NCI-H748 (cell line): Measurements from ENCODE around the gene PPP2R2B.
A peak's percentile ranks its signal among the peaks of the same experiment; 100 is the strongest.

Experiments
- DNase-seq: peaks from one replicate; lab custom pipeline; 2025; ENCODE audit not compliant: unreplicated experiment; lab: John Stamatoyannopoulos, UW

PPP2R2B gene

DNA sequence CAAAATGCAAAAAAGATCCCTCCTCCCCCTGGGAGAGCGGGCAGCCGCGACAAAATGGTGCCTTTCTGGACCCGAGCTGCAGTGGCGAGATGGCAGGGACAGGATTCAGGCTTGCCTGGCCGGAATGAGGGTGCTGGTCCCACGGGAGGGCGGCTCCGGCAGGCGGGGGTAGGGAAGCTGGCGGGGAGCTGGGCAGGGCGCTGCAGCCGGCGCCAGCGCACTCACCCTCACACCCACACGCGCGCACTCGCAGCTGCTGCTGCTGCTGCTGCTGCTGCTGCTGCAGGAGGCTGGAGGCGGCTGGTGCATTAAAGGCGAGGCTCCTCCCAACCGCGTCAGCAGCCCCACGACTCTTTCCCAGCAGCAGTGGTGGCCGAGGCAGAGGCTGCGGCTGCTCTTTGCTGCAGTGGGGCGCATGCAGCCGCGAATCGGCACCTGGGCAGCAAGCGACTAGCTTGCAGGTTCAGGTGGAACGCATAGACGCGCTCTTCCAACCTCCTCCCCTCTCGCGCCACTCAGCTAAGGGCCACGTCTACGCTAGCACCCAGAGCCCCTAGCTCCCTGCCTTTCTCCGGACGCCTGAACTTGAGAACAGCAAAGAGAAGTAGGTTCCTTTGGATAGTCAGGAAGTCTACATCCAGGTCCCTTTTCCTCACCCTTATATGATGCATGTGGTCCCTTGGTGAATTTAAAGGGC lies at the start of gene PPP2R2B:
Gene PPP2R2B, minus strand, starts transcription at position 282 of the 697 bp plus-strand sequence.
- peak; percentile 87 for DNase-seq

DNA sequence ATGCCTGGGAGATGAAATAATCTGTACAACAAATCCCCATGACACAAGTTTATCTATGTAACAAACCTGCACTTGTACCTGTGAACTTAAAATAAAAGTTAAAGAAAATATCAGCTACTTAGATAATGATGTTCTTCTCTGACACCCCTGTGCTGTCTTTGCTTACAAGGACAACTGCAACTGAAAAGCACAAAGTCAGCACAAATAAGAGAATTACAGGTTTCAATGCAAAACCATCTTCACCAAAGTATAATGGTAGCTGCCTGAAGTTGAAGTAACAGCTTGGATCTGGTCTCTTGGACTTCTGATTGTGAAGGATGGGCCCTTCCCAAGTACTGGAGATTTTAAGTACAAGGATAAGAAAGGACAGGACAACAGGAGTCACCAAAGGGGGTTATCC lies 45.6 kb upstream of the PPP2R2B start:
- DNase-seq = no peak

DNA sequence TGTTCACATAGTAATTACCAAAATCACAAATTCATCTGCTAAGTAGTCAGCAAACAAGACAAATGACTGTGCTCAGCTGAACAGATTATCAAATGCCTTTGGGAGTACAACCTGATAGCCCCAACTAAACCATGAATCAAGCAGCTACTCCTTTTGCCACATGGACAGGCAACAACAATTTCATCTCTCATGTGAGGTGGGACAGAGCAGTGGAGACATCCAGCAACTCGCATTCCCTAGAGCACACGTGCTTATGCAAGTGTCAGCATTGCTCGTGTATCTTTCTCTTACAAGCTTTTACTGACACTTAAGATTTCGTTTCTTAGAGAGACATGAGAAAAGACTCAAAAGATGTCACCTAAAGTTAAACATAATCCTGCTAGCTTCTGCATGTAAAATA lies 42.7 kb upstream of the PPP2R2B start:
- DNase-seq = no peak

DNA sequence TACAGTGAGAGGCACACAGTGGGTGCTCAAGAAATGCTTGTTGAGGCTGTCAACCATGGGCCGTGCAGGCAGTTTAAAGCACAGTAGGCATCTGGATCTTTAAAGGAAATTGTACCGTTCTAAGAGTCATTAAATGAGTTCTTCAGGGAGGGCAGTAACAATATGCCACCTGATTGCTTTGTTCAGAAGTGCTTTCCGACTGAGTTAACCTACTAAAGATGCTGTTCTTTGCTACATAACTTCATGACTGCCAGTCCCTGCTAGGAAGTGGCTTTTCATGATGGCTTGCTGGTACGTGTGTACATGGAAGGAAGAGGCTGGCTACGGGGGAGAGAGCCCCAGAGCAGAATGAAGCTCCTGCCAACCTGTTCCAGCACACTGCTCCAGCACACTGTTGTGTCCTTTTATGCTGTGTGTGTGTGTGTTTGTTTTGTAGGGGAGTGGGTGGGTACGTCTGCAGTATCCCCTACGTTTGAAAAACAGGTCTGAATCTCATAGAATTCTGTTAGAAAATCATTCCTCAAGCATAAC lies 41.9 kb upstream of the PPP2R2B start:
- DNase-seq = no peak

DNA sequence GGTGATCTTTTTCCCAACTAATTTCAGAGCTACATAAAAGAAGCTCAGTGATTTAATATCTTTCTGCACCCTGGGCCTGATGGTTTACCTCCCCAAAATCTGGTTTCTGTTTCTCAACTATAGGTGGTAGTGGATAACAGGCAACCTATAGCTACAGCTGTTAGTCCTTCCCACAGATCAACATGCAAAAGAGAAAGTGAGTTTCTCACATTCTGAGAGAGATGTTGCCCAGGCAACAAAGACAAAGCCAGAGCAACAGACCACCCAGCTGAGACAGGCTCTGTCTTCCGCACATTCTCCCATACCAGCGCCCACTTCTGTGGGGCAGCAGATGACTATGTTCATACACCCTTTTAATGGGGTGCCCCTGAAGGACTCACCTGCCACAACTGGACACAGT lies 40.7 kb upstream of the PPP2R2B start:
- no peak for DNase-seq

DNA sequence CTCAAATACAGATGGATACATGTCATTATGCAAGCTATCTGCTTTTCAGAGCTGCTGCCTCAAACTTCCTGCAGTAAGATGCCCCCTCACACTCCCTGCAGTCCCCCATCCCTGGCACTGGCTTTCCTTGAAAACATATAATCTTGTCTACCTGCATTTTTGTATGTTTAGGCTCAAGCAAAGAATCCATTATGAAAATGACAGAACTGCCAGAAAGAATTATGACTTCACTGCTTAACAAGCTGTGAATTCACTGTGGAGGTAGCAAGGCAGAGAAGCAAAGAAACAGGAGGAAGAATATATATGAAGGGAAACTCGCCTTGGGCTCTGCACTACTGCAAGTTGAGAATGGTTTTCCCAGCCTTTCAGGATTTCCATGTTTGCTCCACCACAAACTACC lies 39.4 kb upstream of the PPP2R2B start:
- DNase-seq = no peak

DNA sequence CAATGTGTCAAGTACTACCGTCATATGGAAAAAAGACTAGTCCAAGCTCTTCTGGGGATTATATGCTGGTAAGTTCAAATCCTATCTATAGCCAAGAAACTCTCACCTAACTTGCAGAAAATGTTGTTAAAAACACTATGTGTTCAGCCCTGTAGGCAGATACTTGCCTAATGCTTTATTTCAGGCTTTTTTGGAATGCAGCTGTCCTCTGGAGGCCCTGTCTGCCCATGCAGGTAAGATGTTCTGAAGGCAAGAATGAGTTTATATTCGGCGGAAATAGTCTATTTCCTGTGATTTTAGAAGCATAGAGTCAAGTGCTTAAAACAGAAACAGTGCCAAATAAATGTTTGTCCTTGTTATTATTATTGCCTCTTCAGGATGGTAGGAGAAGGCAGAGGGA lies 34.3 kb upstream of the PPP2R2B start:
- DNase-seq = no peak

DNA sequence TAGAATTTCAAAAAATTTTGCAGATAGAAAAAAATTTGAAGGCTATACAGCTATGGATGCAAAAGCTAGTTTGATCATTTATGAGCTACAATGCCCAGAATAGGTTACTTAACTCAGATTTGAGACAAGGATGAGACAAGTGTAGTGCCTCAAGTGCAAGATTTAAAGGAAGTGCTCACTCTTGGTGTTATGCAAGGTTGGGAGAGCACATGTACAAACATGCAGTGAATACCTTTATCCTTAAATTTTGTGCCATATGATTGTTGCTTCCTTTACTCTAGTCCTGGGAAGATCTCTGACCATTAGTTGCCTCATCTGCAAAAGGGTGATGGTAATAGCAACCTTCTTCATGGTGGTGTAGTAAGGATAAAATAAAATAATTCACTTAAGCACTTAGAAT lies 31.7 kb upstream of the PPP2R2B start:
- no peak for DNase-seq

DNA sequence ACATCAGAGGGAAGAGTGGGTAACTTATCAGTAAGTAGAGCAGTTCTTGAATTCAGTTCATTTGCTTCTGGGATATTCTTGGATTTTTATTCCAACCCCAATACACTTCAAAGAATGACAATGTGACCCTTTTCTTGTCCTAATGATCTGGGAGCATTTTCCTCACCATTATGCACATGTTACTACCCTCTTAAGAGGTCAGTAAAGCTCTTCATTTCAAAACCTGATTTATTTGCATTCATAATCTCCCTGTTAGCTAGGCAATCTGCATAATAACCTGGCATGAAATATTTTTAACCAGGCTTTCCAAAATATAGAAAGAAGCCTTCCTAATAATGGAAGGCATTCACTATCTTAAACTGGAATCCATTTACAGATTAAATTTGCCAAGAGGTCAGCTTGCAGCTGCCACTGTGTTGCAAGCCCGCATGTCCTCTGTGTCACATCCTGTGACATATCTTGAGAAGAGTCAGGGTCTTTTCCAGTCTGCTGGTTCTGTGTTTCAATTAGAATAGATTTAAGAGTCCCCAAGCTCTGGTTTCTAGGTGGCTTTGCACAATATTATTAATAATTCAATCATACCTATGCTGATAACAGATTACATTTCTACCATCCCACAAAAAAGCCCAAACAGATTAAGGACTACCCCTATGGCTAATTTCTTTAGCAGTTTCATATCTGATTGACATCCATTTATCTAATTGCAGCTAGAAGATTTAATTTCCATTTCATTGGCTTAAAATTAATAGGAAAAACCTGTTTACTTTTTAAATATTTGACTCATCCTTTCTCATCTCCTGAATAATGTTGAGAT lies 30.9 kb upstream of the PPP2R2B start:
- no peak for DNase-seq

DNA sequence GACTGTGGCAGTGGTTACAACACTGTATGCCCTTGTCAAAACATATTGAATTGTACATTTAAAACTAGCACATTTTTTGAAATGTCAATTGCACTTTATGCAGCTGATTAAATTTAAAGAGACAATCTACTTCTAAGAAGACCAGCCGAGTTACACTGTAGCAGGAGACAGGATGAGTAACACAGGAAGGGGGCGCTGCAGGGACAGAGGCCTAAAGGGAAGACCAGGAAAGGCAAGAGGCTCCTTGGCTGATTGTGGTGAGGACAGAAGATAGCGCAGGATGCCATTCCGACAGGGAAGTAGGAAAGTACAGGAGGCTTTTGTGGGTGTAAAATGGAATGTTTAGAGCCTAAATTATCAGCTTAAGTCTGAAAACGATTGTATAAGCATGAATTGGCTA lies 28.2 kb upstream of the PPP2R2B start:
- DNase-seq = peak; percentile 27

DNA sequence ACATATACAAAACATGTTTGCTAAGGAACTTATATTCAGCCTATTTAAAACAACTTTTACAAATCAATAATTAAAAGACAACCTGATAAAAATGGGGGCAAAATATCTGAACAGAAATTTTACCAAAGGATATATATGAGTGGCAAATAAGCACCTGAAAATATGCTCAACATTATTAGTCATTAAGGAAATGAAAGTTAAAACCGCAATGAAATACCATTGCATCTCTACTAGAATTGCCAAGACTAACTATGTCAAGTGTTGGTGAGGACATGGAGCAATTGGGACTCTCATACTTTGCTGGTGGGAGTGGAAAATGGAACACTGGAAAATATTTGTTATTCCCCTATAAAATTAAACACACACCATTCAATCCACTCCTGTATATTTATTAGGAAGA lies 26.3 kb upstream of the PPP2R2B start:
- DNase-seq = no peak

DNA sequence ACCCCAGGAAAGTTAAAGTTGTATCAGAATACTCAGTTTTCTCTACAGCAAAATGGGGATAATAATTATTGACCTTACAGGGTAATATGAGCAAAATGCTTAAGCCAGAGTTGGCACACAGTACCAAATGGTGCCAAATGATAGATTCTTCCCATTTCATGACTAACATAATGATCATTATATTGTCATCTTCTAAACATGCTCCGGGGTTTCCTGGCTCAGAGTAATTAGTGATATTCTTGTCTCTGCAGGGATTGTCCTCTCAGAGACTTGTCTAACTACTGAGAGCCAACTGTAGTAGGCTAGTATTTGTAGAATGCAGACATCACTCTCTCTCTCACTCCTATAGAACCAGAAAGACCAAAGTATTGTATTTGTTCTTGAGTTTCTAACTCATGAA lies 25.2 kb upstream of the PPP2R2B start:
- DNase-seq = no peak

DNA sequence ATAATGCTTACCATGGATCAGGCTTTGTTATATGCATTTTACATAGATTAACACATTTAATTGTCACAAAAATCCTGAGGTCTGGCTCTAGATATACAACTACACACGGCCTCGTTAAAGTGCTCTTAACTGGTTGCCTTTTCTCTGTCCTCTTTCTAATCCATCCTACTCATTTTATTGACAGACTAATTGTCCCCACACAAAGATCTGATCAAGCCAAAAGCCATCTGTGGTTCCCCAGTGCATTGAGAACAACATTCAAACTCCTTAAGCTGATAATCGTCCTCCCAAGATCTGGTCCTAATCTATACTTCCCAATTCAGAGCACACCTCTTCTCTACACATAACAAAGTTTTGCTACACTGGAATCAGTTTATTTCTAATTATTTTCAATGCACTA lies 23.9 kb upstream of the PPP2R2B start:
- no peak for DNase-seq

DNA sequence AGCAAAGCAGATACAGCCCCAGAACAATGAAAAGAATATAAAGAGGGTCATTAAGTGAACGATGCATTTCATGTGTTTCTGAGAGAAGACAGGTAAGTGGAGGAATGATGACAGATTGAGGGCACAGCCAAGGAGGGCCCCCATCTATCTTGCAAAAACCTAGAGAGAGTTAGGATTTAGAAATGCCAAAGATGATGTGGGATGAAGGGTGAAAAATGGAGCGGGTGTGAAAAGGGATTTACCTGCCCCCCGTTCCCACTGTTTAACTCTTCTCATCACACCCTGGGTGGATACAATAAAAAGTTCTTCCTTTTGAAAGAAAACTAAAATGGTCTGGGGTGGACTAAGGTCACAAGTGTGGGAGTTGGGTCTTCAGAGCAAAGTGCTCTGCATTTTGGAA lies 18.5 kb upstream of the PPP2R2B start:
- DNase-seq = no peak

DNA sequence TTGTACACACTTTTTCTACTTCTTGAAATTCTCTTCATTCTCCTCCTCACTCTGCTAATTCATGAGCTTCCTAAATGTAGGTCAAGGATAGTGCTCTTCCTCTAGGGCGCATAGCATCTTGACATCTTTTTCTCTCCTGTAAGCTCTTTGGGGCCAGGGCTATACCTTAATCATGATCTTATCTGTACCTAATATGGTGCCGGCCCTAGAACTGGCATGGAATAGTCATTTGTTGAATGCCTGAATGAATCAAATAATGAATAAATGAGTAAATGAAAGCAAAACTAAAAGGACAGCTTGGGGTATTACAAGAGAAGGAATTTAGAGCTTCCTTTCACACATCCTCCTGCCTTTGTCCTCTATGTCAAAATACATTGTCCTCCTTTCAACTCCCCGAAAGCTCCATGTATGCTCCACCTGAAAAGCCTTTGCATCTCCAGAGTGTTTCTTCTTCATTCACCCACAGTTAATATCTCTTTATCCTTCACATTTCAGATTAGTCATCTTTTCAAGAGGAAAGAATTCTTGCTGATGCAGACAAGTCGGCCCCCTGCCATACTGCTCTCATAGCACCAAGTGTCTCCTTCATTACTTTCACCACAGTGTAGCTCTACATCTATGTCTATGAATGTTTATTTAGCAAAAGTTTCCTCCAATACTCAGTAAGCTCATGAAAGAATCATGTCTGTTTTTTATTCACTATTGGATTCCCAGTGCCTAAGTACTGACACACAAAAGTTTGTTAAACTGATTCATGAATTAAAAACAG lies 16.4 kb upstream of the PPP2R2B start:
- no peak for DNase-seq

DNA sequence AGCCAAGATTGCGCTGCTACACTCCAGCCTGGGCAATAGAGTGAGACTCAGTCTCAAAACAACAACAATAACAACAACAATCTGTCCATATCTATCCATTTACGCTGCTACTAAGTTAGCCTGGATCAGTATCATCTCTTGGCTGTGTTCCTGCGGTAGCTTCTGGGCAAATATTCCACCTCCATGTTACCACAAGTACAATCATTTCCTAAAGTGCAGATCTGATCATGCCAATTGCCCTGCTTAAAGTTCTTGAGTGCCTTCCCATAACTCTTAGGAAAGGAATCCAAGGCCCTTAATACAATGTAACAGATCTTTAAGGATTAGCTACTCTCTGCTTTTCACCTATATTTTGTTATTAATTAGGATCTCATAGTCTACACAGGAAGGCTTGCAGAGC lies 15.4 kb upstream of the PPP2R2B start:
- DNase-seq = no peak

DNA sequence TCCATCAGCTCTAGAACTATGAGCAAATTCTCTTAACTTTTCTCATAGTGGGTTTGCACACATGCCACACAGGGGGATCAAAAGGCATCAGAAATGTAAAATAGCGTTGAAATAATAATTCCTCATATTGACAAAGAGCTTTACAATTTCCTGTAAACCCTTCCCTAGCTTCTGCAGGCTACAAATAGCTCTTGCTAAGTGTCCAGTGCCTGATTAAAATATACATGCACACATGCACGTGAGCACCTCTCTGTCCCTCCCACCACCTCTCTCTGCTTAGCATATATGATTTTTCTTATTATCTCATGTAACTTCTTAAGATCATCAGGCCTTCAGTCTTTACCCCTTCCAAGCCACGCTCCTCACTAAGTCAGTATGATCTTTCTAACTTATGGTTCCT lies 13.7 kb upstream of the PPP2R2B start:
- no peak for DNase-seq

DNA sequence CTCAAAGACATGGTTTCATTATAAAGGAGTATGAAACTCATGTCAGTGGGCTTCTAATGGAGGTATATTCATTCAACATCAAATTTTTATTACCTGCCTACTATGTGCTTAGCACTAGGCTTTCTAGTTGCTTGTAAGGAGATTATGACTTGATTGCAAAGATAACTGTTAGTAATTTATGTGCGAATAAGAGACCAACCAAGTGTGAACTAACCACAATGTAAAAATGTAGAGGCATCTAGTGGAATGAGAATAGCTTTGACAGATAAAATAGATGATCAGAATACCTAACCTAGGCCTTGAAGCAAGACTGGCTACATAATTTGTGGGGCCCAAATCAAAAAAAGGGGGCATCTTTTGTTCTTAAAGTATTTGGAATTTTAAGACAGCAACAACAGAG lies 13.0 kb upstream of the PPP2R2B start:
- DNase-seq = no peak

DNA sequence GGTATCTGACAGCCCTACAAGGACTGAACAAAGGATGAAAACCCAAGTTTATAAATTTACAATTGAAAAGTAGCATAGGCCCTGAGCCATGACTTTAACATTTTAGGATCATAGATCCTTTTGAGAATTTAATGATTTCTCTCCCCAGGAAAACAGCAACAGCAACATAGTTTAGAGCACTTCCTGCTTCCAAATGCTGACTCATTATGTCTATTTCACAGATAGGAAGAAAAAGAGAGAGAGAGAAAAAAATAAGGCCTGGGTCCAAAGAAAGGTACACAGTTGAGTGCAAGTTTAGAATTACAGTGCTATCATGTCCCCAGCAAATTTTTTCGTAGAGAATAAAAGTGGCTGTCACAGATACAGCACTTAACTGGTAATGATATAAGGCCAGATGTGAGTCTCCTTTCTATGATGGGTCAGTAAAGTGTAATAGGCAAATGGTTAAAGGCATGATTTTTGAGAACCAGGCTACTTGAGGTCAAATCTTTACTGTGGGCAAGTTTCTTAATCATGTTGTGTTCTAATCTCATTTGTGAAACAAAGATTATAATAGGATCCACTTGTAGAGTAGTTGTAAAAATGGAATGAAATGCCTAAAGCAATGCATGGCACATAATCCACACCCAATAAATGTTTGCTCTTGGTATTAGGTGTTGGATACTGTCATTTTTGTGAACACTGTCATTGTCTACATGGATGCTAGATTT lies 12.3 kb upstream of the PPP2R2B start:
- DNase-seq = no peak

DNA sequence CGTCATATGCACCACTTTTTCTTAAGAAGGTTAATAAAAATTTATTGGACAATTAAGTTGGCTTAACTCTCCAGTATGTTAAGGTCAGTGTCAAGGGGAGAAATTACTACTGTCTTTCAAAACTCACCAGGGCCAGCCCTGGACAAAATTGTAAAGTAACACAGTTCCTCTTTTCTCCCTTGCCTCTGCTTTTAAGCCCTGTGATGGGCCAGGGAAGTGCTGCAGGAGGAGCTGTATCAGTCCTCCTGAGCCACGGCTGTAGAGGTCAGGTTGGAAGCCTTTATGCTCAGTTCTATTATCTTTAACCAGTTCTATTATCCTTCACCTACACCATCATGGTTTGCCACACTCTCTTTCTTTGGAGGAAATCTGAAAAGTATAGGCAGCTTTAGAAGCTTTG lies 11.5 kb upstream of the PPP2R2B start:
- no peak for DNase-seq

DNA sequence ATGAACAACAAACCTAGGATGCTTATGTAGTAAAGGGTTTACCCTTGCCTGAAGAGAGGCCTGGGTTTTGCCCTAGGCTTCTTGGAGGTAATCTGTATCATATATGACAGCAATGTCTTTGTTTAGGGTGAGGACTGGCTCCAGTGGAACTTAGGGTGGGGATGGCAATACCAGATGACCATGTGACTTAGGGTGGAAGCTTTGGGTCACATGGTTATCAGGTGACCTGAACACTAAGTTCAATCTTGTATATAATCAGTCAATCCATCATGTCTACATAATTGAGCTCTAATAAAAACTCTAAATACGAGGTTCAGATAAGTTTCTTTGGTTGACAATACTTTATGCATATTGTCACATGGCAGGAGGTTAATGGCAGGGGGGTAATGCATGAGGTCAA lies 10.6 kb upstream of the PPP2R2B start:
- DNase-seq = no peak
